ENCODE results near the gene ODAD3. TPM values are rescaled to one million over a fixed set of nuclear protein-coding genes. Genes with fewer than 3 reads are reported as not detected.
A peak's percentile ranks its signal among the peaks of the same experiment; 100 is the strongest.

The ODAD3 gene
- total and polyA plus RNA-seq, 2 of the 13 experiments (the other 11 are each of a cell fraction or from before 2014, with no cell fraction given), result 0.04 to 0.08 TPM

GRCh38 chr19:11437955-11438354 is 3.0 kb upstream of the ODAD3 start:
- BruUV-seq (replicated peaks), result no TSS peak
- ChIA-PET CTCF (ENCODE audit: low intra/inter-chr PET ratio, low total read pairs) (no interaction called here), POLR2A (no interaction called here)
- in situ Hi-C loops (cut with HindIII; ENCODE audit: extremely low pct_ligation_motif_present, low pct_unique_long_range_greater_than_20kb), result no loop called here
- Histone ChIP-seq H3K4me2 (ENCODE audit: low read depth, low read length) (no peak overlapping the region), H3K27ac (ENCODE audit: extremely low read length, insufficient read depth, low read length) (no peak overlapping the region), H3K36me3 (replicated peaks in 1 of 2; ENCODE audit: control insufficient read depth in 1 of 2, insufficient read depth in 2 of 2, low read length in 2 of 2) (peaks cover 16 to 40% of the 10 kb centered on the region in 2 experiments), H3K9ac (ENCODE audit: insufficient read depth, low read depth, low read length) (0 out of 2 replicates have a peak overlapping the region, but pooled peaks have one; percentile 34), H3K79me2 (ENCODE audit: insufficient read depth, low read length) (peaks cover 15% of the 10 kb centered on the region), H4K20me1 (ENCODE audit: insufficient read depth, low read length) (0 out of 2 replicates have a peak, but pooled peaks cover 2% of the 10 kb centered on the region), H3K4me1 (ENCODE audit: insufficient read depth, low read length) (peaks cover 20% of the 10 kb centered on the region), H3K9me3 (ENCODE audit: low read length) (no peaks in the 10 kb centered on the region), H2AFZ (ENCODE audit: low read length) (no peak overlapping the region), H3K27me3 (ENCODE audit: control insufficient read depth in 1 of 2, insufficient read depth in 2 of 2, low read length in 2 of 2) (no peaks in the 10 kb centered on the region), H3K4me3 (replicated peaks in 1 of 3; ENCODE audit: insufficient read depth in 1 of 3, low read depth in 2 of 3, low read length in 3 of 3) (no peak overlapping the region)
- ATAC-seq, result no peak
- FAIRE-seq, result no peak
- WGBS (ENCODE audit: low lambda C conversion rate), result 94% methylated on average over 9 of the region's 9 CpGs
- intact Hi-C loops (cut with micrococcal nuclease; ENCODE audit: unreplicated experiment), result no loop called here
- no peak for DNase-seq (ENCODE audit: low spot score)
- no peak for TF ChIP-seq ZNF768 (CRISPR knock-in tag; IDR thresholded peaks at IDR 0.05)
- no peak for TF ChIP-seq KAT7 (CRISPR knock-in tag; IDR thresholded peaks at IDR 0.05; ENCODE audit: borderline replicate concordance)
- TF ChIP-seq HNRNPLL (IDR thresholded peaks at IDR 0.05; ENCODE audit: low read depth, low read length, poor library complexity, severe bottlenecking), result no peak
- no peak for TF ChIP-seq ZNF772 (CRISPR knock-in tag; IDR thresholded peaks at IDR 0.05)
- no peak for TF ChIP-seq MXD3 (CRISPR knock-in tag; IDR thresholded peaks at IDR 0.05)
- no peak for TF ChIP-seq ZBTB7B (CRISPR knock-in tag; IDR thresholded peaks at IDR 0.05)
- TF ChIP-seq ZNF574 (CRISPR knock-in tag; IDR thresholded peaks at IDR 0.05), result no peak
- TF ChIP-seq ZNF251 (CRISPR knock-in tag; IDR thresholded peaks at IDR 0.05), result no peak
- TF ChIP-seq ZNF800 (CRISPR knock-in tag; IDR thresholded peaks at IDR 0.05), result no peak
- TF ChIP-seq RERE (CRISPR knock-in tag; IDR thresholded peaks at IDR 0.05; ENCODE audit: low read depth), result no peak
- no peak for TF ChIP-seq NCOA5 (CRISPR knock-in tag; IDR thresholded peaks at IDR 0.05)
- no peak for TF ChIP-seq PLSCR1 (CRISPR knock-in tag; IDR thresholded peaks at IDR 0.05; ENCODE audit: borderline replicate concordance)
